Lower leg skin (tissue), 3 donors: ENCODE measurements around the gene ERMP1.

Experiments
- CTCF ChIP-seq, 3 donors: fragments of 450-650 bp; IDR thresholded peaks; one replicate each; pipeline ENCODE4 v1.5.1; 2016; ENCODE audit warnings: antibody characterized with exemption in 3 of 3, mild to moderate bottlenecking in 3 of 3, moderate library complexity in 2 of 3
- POLR2A ChIP-seq, 2 donors: fragments of 450-650 bp; IDR thresholded peaks; one replicate each; pipeline ENCODE4 v1.6.1; 2016 to 2017; ENCODE audit warnings: antibody characterized with exemption in 2 of 2, mild to moderate bottlenecking in 1 of 2, moderate library complexity in 1 of 2

- TF ChIP-seq CTCF (IDR thresholded peaks at IDR 0.05), result no peak
- no peak for TF ChIP-seq POLR2A (IDR thresholded peaks at IDR 0.05)
These were observed 21.3 kb upstream of the ERMP1 start for GRCh38 chr9:5854063-5854790.
